ENCODE data around the gene HOXB7. TPM values are rescaled to one million over a fixed set of nuclear protein-coding genes. Genes with fewer than 3 reads are reported as not detected.

The HOXB7 gene
- total RNA-seq, 1 experiment from 2014 or later = not detected

DNA sequence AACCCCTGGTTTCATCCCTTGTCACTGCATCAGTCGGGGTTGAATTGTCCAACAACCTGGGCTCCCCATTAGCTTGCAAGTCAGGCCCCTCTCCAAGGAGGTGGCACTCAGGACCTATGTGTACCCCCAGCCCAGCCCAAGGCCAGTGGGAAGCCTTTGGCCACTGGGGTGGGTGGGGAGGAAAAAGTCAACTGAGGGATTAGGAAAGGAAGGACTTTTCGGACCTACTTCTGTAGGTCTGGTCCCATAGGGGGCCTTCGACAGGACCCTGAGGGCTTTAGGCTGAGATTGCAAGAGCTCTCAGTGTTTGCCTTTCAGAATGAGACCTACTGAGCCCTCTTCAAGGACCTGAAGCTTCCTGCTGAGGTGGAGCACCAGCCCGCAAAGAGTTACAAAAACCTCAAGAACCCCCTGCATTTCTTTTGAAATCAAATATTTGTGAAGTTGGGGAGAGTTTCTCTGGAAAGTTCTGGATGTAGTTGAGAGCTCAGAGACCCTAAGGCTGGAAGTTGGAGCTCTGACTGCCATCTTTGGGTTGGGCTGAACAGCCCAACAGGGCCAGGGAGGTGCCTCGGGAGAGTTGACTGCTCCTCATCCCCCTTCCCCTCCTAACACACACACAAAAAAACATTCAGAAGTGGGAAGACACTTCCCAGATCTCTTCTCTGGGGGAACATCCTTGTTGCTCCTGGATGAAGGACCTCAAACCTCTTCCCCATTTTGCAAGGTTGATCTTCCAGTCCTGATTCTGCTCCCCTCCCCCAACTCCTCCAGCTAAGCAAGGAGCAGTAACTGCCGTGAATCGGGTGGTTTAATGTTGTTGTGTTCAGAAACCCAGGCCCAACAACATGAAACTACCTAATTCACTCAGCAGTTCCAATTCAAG is 21.1 kb upstream of the HOXB7 start (continued):
- TF ChIP-seq ZNF281 (CRISPR knock-in tag; IDR thresholded peaks at IDR 0.05) = no peak

DNA sequence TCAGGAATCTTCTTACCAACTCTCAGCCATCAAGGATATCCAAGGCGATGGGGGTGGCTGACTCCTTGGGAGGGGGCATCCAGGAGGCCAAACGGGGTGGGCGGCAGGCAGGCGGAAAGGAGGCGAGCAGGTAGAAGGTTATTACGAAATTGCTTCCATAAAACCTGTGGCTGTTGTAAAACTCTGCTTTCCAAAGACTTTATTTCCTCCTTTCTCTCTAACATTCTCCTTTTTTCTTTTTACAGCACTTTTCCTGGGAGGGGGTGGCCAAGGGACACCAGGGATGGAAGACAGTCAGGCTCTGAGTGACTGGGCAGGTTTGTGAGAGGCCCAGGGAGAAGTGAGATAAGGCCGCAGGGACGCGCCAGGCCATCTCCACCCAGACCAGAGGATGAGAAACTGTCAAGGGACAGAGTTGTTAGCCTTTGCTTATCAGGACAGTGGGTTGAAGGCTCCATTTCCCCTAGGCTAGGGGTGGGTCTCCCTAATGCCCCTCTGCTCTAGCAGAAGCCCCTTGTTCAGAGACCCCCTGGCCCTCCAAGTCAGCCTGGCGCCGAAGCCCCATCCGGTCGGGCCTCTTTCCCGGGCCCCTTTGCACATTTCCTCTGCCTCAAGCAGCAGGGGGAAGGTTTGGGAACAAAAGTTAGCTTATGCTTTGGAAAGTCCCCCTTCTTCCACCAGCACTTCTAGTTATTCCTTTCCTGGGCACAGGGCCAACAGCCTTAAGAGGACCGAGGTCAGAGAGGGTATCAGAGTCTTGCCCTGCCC is 20.3 kb upstream of the HOXB7 start:
- no peak for DNase-seq (ENCODE audit: low spot score)
- Mint-ChIP-seq H3K9me3 (no peaks in the 10 kb centered on the region), H3K36me3 (no peaks in the 10 kb centered on the region; the same call in 1 of the 2 replicates), H3K4me1 (peaks cover 20% of the 10 kb centered on the region), H3K4me3 (no peak overlapping the region), H3K27me3 (ENCODE audit: low read depth) (peaks cover 100% of the 10 kb centered on the region; the same call in 1 of the 2 replicates), H3K27ac (no peak overlapping the region)
- CTCF ChIA-PET = interaction anchor here (0.7 kb wide), 1 partner anchor 10 kb away, joined by 3 read pairs; no protein-coding TSS in a partner anchor
- POLR2A ChIA-PET = no interaction called here
- ATAC-seq = no peak
- TF ChIP-seq CREM (CRISPR knock-in tag; IDR thresholded peaks at IDR 0.05) (no peak), ZNF121 (CRISPR knock-in tag; IDR thresholded peaks at IDR 0.05) (no peak), TP53 (CRISPR knock-in tag; IDR thresholded peaks at IDR 0.05) (no peak), OVOL2 (CRISPR knock-in tag; IDR thresholded peaks at IDR 0.05; ENCODE audit: borderline replicate concordance) (no peak), KAT7 (CRISPR knock-in tag; IDR thresholded peaks at IDR 0.05; ENCODE audit: borderline replicate concordance) (no peak), ZNF263 (CRISPR knock-in tag; IDR thresholded peaks at IDR 0.05; ENCODE audit: low read depth) (no peak), ETV6 (CRISPR knock-in tag; IDR thresholded peaks at IDR 0.05) (no peak), E2F4 (CRISPR knock-in tag; IDR thresholded peaks at IDR 0.05; ENCODE audit: borderline replicate concordance, low read depth) (no peak), MXD4 (CRISPR knock-in tag; IDR thresholded peaks at IDR 0.05; ENCODE audit: borderline replicate concordance) (no peak), IRF2 (CRISPR knock-in tag; IDR thresholded peaks at IDR 0.05; ENCODE audit: borderline replicate concordance, low read depth) (no peak)
- TF ChIP-seq, protein P1, sequence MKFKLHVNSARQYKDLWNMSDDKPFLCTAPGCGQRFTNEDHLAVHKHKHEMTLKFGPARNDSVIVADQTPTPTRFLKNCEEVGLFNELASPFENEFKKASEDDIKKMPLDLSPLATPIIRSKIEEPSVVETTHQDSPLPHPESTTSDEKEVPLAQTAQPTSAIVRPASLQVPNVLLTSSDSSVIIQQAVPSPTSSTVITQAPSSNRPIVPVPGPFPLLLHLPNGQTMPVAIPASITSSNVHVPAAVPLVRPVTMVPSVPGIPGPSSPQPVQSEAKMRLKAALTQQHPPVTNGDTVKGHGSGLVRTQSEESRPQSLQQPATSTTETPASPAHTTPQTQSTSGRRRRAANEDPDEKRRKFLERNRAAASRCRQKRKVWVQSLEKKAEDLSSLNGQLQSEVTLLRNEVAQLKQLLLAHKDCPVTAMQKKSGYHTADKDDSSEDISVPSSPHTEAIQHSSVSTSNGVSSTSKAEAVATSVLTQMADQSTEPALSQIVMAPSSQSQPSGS (CRISPR knock-in tag; IDR thresholded peaks at IDR 0.05; ENCODE audit: borderline replicate concordance, low read depth) = no peak
- TF ChIP-seq, protein P2, sequence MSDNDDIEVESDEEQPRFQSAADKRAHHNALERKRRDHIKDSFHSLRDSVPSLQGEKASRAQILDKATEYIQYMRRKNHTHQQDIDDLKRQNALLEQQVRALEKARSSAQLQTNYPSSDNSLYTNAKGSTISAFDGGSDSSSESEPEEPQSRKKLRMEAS (CRISPR knock-in tag; IDR thresholded peaks at IDR 0.05) = no peak

DNA sequence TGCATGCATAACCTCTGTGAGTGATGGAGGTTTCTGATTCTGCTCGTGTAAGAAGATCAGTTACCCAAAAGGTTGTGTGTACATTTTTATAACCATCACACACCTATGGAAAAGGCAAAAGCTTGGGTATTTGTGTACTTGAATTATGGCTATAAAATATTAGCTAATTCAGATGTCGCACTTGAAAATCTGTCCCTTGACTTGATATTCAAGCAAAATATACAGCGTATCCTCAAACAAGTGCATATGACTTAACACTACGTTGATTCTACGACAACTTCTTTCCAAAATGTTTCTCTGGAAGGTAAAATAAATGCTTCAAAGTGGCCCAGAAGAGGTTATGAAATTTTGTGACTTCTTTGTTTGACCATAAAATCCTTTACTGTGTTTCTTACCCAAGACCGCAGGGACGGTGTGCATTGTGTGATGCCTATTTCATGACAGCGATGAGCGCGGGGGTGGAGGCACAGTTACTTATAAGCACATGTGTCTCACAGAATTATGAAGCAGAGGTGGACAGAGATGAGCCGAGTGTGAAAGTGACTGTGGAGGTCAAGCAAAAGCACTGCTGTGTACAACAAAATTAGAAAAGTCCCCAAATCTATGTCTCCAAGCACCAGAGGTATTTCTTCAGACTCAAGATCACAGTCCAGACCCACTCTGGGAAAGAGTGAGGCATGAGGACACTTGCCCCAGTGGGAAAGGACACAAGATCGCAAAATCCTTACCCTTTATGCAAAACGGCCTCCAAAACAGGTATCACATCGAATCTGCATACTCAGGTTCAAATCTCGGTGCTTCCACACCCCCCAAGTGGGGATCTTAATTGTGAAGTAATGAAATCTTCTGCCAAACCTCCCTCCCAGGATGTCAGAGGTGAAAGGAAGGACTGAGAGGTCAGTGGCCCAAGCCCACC is 19.4 kb upstream of the HOXB7 start:
- ChIA-PET POLR2A (no interaction called here), CTCF (no interaction called here)
- Mint-ChIP-seq H3K4me3 (no peak overlapping the region), H3K4me1 (peaks cover 23% of the 10 kb centered on the region), H3K9me3 (no peaks in the 10 kb centered on the region), H3K27ac (no peak overlapping the region), H3K27me3 (ENCODE audit: low read depth) (peaks cover 100% of the 10 kb centered on the region; the same call in 1 of the 2 replicates), H3K36me3 (no peaks in the 10 kb centered on the region; the same call in 1 of the 2 replicates)
- DNase-seq (ENCODE audit: low spot score) (no peak), ATAC-seq (no peak)
- TF ChIP-seq SOX15 (CRISPR knock-in tag; IDR thresholded peaks at IDR 0.05) (no peak), GRHL2 (CRISPR knock-in tag; IDR thresholded peaks at IDR 0.05; ENCODE audit: insufficient replicate concordance, severe bottlenecking) (no peak), TEAD4 (CRISPR knock-in tag; IDR thresholded peaks at IDR 0.05) (no peak), CBFB (CRISPR knock-in tag; IDR thresholded peaks at IDR 0.05; ENCODE audit: low read depth) (no peak), JAZF1 (CRISPR knock-in tag; IDR thresholded peaks at IDR 0.05) (no peak), USF1 (CRISPR knock-in tag; IDR thresholded peaks at IDR 0.05) (no peak), FOXK1 (CRISPR knock-in tag; IDR thresholded peaks at IDR 0.05) (no peak), HMGA2 (CRISPR knock-in tag; IDR thresholded peaks at IDR 0.05) (no peak)
- TF ChIP-seq, protein P3, sequence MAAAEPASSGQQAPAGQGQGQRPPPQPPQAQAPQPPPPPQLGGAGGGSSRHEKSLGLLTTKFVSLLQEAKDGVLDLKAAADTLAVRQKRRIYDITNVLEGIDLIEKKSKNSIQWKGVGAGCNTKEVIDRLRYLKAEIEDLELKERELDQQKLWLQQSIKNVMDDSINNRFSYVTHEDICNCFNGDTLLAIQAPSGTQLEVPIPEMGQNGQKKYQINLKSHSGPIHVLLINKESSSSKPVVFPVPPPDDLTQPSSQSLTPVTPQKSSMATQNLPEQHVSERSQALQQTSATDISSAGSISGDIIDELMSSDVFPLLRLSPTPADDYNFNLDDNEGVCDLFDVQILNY (CRISPR knock-in tag; IDR thresholded peaks at IDR 0.05) = no peak
